Hepatocyte (in vitro differentiated cells): ENCODE measurements around the gene AKAP10. TPM values are rescaled to one million over a fixed set of nuclear protein-coding genes. Genes with fewer than 3 reads are reported as not detected.
A peak's percentile ranks its signal among the peaks of the same experiment; 100 is the strongest.

ENCODE experiments used
- DNase-seq: peaks from one replicate; pipeline ENCODE4 v3.0.0-alpha.2; 2016; ENCODE audit warnings: low spot score
- H2AFZ ChIP-seq: fragments of 200-600 bp; sonication (generic); 2 replicates; pipeline ENCODE4 v1.6.0; 2016; ENCODE audit warnings: antibody characterized with exemption, mild to moderate bottlenecking
- H3K27ac ChIP-seq: fragments of 200-600 bp; sonication (generic); 2 replicates; pipeline ENCODE4 v1.5.1; 2016; ENCODE audit warnings: mild to moderate bottlenecking
- H3K27me3 ChIP-seq: fragments of 200-600 bp; sonication (generic); 2 replicates; pipeline ENCODE4 v1.6.1; 2016
- H3K36me3 ChIP-seq: fragments of 200-600 bp; sonication (generic); replicated peaks from 2 replicates; pipeline ENCODE4 v1.5.1; 2016; ENCODE audit warnings: low read depth; ENCODE audit not compliant: insufficient read depth
- H3K4me1 ChIP-seq: fragments of 200-600 bp; sonication (generic); 2 replicates; pipeline ENCODE4 v1.5.1; 2016; ENCODE audit warnings: mild to moderate bottlenecking, moderate library complexity; ENCODE audit not compliant: insufficient read depth
- H3K4me2 ChIP-seq: fragments of 200-600 bp; sonication (generic); 2 replicates; pipeline ENCODE4 v1.6.0; 2016
- H3K4me3 ChIP-seq: fragments of 200-600 bp; sonication (generic); 2 replicates; pipeline ENCODE4 v1.5.1; 2016; ENCODE audit warnings: mild to moderate bottlenecking
- H3K79me2 ChIP-seq: fragments of 200-600 bp; sonication (generic); 2 replicates; pipeline ENCODE4 v1.6.0; 2017; ENCODE audit warnings: mild to moderate bottlenecking
- H3K9me2 ChIP-seq: fragments of 200-600 bp; sonication (generic); replicated peaks from 2 replicates; pipeline ENCODE4 v1.6.0; 2017; ENCODE audit warnings: mild to moderate bottlenecking; ENCODE audit not compliant: insufficient read depth
- H3K9me3 ChIP-seq: fragments of 200-600 bp; sonication (generic); 2 replicates; pipeline ENCODE4 v1.5.1; 2016; ENCODE audit warnings: low read depth, mild to moderate bottlenecking
- H4K20me1 ChIP-seq: fragments of 200-600 bp; sonication (generic); 2 replicates; pipeline ENCODE4 v1.6.0; 2016; ENCODE audit warnings: mild to moderate bottlenecking; ENCODE audit not compliant: insufficient read depth, poor library complexity, severe bottlenecking
- CTCF ChIP-seq: fragments of 200-600 bp; sonication (generic); IDR thresholded peaks from 2 replicates; pipeline ENCODE4 v1.5.1; 2016; ENCODE audit warnings: antibody characterized with exemption, mild to moderate bottlenecking; ENCODE audit not compliant: poor library complexity
- EZH2 ChIP-seq: fragments of 200-600 bp; sonication (generic); IDR thresholded peaks from 2 replicates; pipeline ENCODE4 v1.6.1; 2016; ENCODE audit warnings: antibody characterized with exemption, mild to moderate bottlenecking, borderline replicate concordance
- EZH2phosphoT487 ChIP-seq: fragments of 200-600 bp; sonication (generic); IDR thresholded peaks from one replicate; pipeline ENCODE4 v1.6.1; 2018; ENCODE audit warnings: antibody characterized with exemption, mild to moderate bottlenecking, low read depth, moderate library complexity; ENCODE audit not compliant: unreplicated experiment, severe bottlenecking
- WGBS: methylation state at CpG from one replicate; pipeline ENCODE4 v1.1.6; 2016; ENCODE audit warnings: low lambda C conversion rate; ENCODE audit errors: missing lambda C conversion rate; 5-methylcytosine and 5-hydroxymethylcytosine counted together
- polyA plus RNA-seq: library from polyadenylated mRNA; unstranded; fragments of >200 nt; fragmentation: Nextera tagmentation; extraction: Ambion mirVana; gene quantifications from 2 replicates; pipeline ENCODE4 v1.2.1, GENCODE V29; 2016
- total RNA-seq: library from RNA; depleted of rRNA; stranded (reverse); fragments of >200 nt; gene quantifications from 2 replicates; pipeline ENCODE4 v1.2.3, GENCODE V29; 2014

The AKAP10 gene
- total and polyA plus RNA-seq, 2 experiments from 2014 or later = 17.6 to 19.6 TPM

- H2AFZ ChIP-seq = no peak overlapping the region
- TF ChIP-seq EZH2 = no peak
- no peak for TF ChIP-seq EZH2phosphoT487
- no peak for TF ChIP-seq CTCF
Measured at GRCh38 chr17:19996502-19996901, 18.9 kb upstream of the AKAP10 start.

GRCh38 chr17:19996086-19996485 is 18.5 kb upstream of the AKAP10 start:
- H3K4me3 ChIP-seq = no peak overlapping the region
- TF ChIP-seq EZH2phosphoT487 (no peak), CTCF (no peak), EZH2 (no peak)
- no peaks in the 10 kb centered on the region for H3K9me2 ChIP-seq
- H3K36me3 ChIP-seq = no peaks in the 10 kb centered on the region
- no peaks in the 10 kb centered on the region for H3K4me1 ChIP-seq
- DNase-seq = no peak
- WGBS = 73% methylated on average over 1 of the region's 1 CpG
- no peaks in the 10 kb centered on the region for H3K27me3 ChIP-seq
- no peak overlapping the region for H3K4me2 ChIP-seq
- H3K9me3 ChIP-seq = no peaks in the 10 kb centered on the region
- H2AFZ ChIP-seq = no peak overlapping the region
- H3K79me2 ChIP-seq = no peaks in the 10 kb centered on the region
- H3K27ac ChIP-seq = no peak overlapping the region
- no peaks in the 10 kb centered on the region for H4K20me1 ChIP-seq

More at GRCh38 chr17:19996502-19996901, 18.9 kb upstream of the AKAP10 start:
- H3K4me1 ChIP-seq = no peaks in the 10 kb centered on the region
- H3K27me3 ChIP-seq = no peaks in the 10 kb centered on the region
- no peaks in the 10 kb centered on the region for H3K79me2 ChIP-seq
- no peak overlapping the region for H3K27ac ChIP-seq
- no peaks in the 10 kb centered on the region for H3K9me3 ChIP-seq
- no peak overlapping the region for H3K4me2 ChIP-seq
- 67% methylated on average over 5 of the region's 5 CpGs for WGBS
- H3K4me3 ChIP-seq = no peak overlapping the region
- no peaks in the 10 kb centered on the region for H4K20me1 ChIP-seq
- DNase-seq = no peak
- no peaks in the 10 kb centered on the region for H3K9me2 ChIP-seq
- no peaks in the 10 kb centered on the region for H3K36me3 ChIP-seq

- no peaks in the 10 kb centered on the region for H3K27me3 ChIP-seq
- no peak overlapping the region for H3K27ac ChIP-seq
- H3K4me3 ChIP-seq = no peak overlapping the region
- no peak for TF ChIP-seq EZH2
- TF ChIP-seq CTCF = peak; percentile 89
- H3K9me2 ChIP-seq = no peaks in the 10 kb centered on the region
- peak overlapping the region; percentile 68 for H3K4me2 ChIP-seq
- H3K9me3 ChIP-seq = no peaks in the 10 kb centered on the region
- H3K4me1 ChIP-seq = no peaks in the 10 kb centered on the region
- no peaks in the 10 kb centered on the region for H4K20me1 ChIP-seq
- H3K36me3 ChIP-seq = no peaks in the 10 kb centered on the region
- peak; percentile 96 for DNase-seq
- no peak overlapping the region for H2AFZ ChIP-seq
- WGBS = 28% methylated on average over 24 of the region's 24 CpGs
- H3K79me2 ChIP-seq = no peaks in the 10 kb centered on the region
Measured at GRCh38 chr17:19992803-19993713, 15.4 kb upstream of the AKAP10 start.
